HG02623 (cell line): ENCODE measurements around the gene PHLDB1.
"Not testable (repeated sequence)": the region's sequence is repeated elsewhere in the genome, so short reads cannot be mapped to it uniquely, and the experiment has no call there.

Source experiments
- ATAC-seq: cut with Tn5 transposase; IDR thresholded peaks from one replicate; pipeline ENCODE4 v1.9.1; 2021; ENCODE audit warnings: moderate library complexity; ENCODE audit not compliant: unreplicated experiment

Gene PHLDB1

GRCh38 chr11:118607401-118608359 is at the start of gene PHLDB1:
TSS of gene PHLDB1 (plus strand) at chr11:118607615. CDS start at chr11:118613837, 6,222 bp downstream.
- ATAC-seq = no peak

GRCh38 chr11:118560806-118561205 is 46.6 kb upstream of the PHLDB1 start:
- ATAC-seq = no peak

- ATAC-seq = no peak
These were observed 42.4 kb upstream of the PHLDB1 start for GRCh38 chr11:118565051-118565450.

GRCh38 chr11:118569670-118570069 is 37.7 kb upstream of the PHLDB1 start:
- no peak for ATAC-seq

- ATAC-seq = no peak
These were observed 36.6 kb upstream of the PHLDB1 start for GRCh38 chr11:118570787-118571186.

GRCh38 chr11:118571701-118572060 is 35.7 kb upstream of the PHLDB1 start:
- ATAC-seq = not testable (repeated sequence)

- ATAC-seq = peak; percentile 56
These were observed 35.1 kb upstream of the PHLDB1 start, which contains the start of gene ARCN1 for GRCh38 chr11:118572061-118572980. TSS of gene ARCN1 (plus strand) at chr11:118572409. CDS start at chr11:118572548, 139 bp downstream.

- peak; percentile 19 for ATAC-seq
These were observed 34.3 kb upstream of the PHLDB1 start for GRCh38 chr11:118572981-118573550.

GRCh38 chr11:118574636-118575035 is 32.8 kb upstream of the PHLDB1 start:
- ATAC-seq = no peak

GRCh38 chr11:118577995-118578394 is 29.4 kb upstream of the PHLDB1 start:
- ATAC-seq = not testable (repeated sequence)

- no peak for ATAC-seq
These were observed 26.4 kb upstream of the PHLDB1 start for GRCh38 chr11:118581057-118581456.

- ATAC-seq = no peak
These were observed 19.5 kb upstream of the PHLDB1 start for GRCh38 chr11:118587952-118588351.

- no peak for ATAC-seq
These were observed 14.6 kb upstream of the PHLDB1 start for GRCh38 chr11:118592616-118593367.

GRCh38 chr11:118594984-118595383 is 12.4 kb upstream of the PHLDB1 start:
- not testable (repeated sequence) for ATAC-seq

GRCh38 chr11:118596224-118597146 is 10.9 kb upstream of the PHLDB1 start:
- no peak for ATAC-seq

- ATAC-seq = no peak
These were observed 9.9 kb upstream of the PHLDB1 start for GRCh38 chr11:118597556-118597955.

- ATAC-seq = no peak
These were observed 5.1 kb upstream of the PHLDB1 start for GRCh38 chr11:118602331-118602730.

GRCh38 chr11:118603709-118604108 is 3.7 kb upstream of the PHLDB1 start:
- ATAC-seq = not testable (repeated sequence)

GRCh38 chr11:118604566-118604965 is 2.8 kb upstream of the PHLDB1 start:
- no peak for ATAC-seq
